WTC11 (cell line): ENCODE data around the gene B4GALT3. TPM values are rescaled to one million over a fixed set of nuclear protein-coding genes. Genes with fewer than 3 reads are reported as not detected.

Experiments used
- ATAC-seq: fragments of 200-7000 bp; cut with Tn5 transposase; 2 replicates; pipeline ENCODE4 v1.10.0; 2021; ENCODE audit warnings: mild to moderate bottlenecking, moderate library complexity
- CTCF ChIA-PET: fragments of 300-600 bp; sonication (Branson Sonifier 250); formaldehyde crosslinking; loops from one replicate; lab custom pipeline; 2021; ENCODE audit warnings: antibody characterized with exemption; lab: Charles Lee
- POLR2A ChIA-PET: fragments of 350-600 bp; sonication (Branson Sonifier 250); formaldehyde crosslinking; loops from one replicate; lab custom pipeline; 2021; ENCODE audit warnings: antibody characterized with exemption; lab: Charles Lee
- DNase-seq: peaks from one replicate; pipeline ENCODE4 v3.0.0; 2021; ENCODE audit warnings: low spot score
- H3K27ac Mint-ChIP-seq: 2 replicates; pipeline ENCODE4 v1.8.0; 2021; ENCODE audit warnings: mixed read lengths
- H3K27me3 Mint-ChIP-seq: 2 replicates; pipeline ENCODE4 v1.8.0; 2021; ENCODE audit warnings: low read depth, mild to moderate bottlenecking, moderate library complexity, mixed read lengths
- H3K36me3 Mint-ChIP-seq: 2 replicates; pipeline ENCODE4 v1.8.0; 2021; ENCODE audit warnings: mixed read lengths
- H3K4me1 Mint-ChIP-seq: 2 replicates; pipeline ENCODE4 v1.8.0; 2022; ENCODE audit warnings: mixed read lengths
- H3K4me3 Mint-ChIP-seq: 2 replicates; pipeline ENCODE4 v1.8.0; 2021; ENCODE audit warnings: mild to moderate bottlenecking, moderate library complexity, mixed read lengths
- H3K9me3 Mint-ChIP-seq: 2 replicates; pipeline ENCODE4 v1.8.0; 2021; ENCODE audit warnings: mixed read lengths
- ATF1 ChIP-seq: sonication (generic); formaldehyde crosslinking; IDR thresholded peaks from 2 replicates; pipeline ENCODE4 v1.8.1; 2023; ENCODE audit warnings: mild to moderate bottlenecking, moderate library complexity, missing genetic modification reagents
- FOXP1 ChIP-seq: sonication (generic); formaldehyde crosslinking; IDR thresholded peaks from 2 replicates; pipeline ENCODE4 v1.8.0; 2022; ENCODE audit warnings: missing genetic modification reagents, mild to moderate bottlenecking, moderate library complexity, borderline replicate concordance
- IRF2 ChIP-seq: sonication (generic); formaldehyde crosslinking; IDR thresholded peaks from 2 replicates; pipeline ENCODE4 v1.8.0; 2022; ENCODE audit warnings: low read depth, missing genetic modification reagents, borderline replicate concordance
- MXD4 ChIP-seq: fragments of 250-450 bp; sonication (Bioruptor Pico); IDR thresholded peaks from 2 replicates; pipeline ENCODE4 v1.8.0; 2021; ENCODE audit warnings: mild to moderate bottlenecking, moderate library complexity, borderline replicate concordance
- NR1H2 ChIP-seq: sonication (generic); formaldehyde crosslinking; IDR thresholded peaks from 2 replicates; pipeline ENCODE4 v1.9.0; 2021; ENCODE audit warnings: mild to moderate bottlenecking, moderate library complexity, missing genetic modification reagents
- RELA ChIP-seq: sonication (generic); formaldehyde crosslinking; IDR thresholded peaks from 2 replicates; pipeline ENCODE4 v1.8.1; 2022; ENCODE audit warnings: missing genetic modification reagents, mild to moderate bottlenecking, borderline replicate concordance
- TEAD4 ChIP-seq: sonication (generic); formaldehyde crosslinking; IDR thresholded peaks from 2 replicates; pipeline ENCODE4 v1.8.0; 2022; ENCODE audit warnings: mild to moderate bottlenecking, missing genetic modification reagents
- ZNF263 ChIP-seq: sonication (generic); formaldehyde crosslinking; IDR thresholded peaks from 2 replicates; pipeline ENCODE4 v1.8.1; 2022; ENCODE audit warnings: low read depth, mild to moderate bottlenecking, moderate library complexity, missing genetic modification reagents
- ZNF396 ChIP-seq: fragments of 250-450 bp; sonication (Bioruptor Pico); IDR thresholded peaks from 2 replicates; pipeline ENCODE4 v1.8.0; 2021; ENCODE audit warnings: mild to moderate bottlenecking, moderate library complexity, borderline replicate concordance
- ZNF423 ChIP-seq: fragments of 250-450 bp; sonication (Bioruptor Pico); IDR thresholded peaks from 2 replicates; pipeline ENCODE4 v2.1.2; 2022; ENCODE audit warnings: mild to moderate bottlenecking, moderate library complexity
- total RNA-seq: library from RNA; stranded (reverse); gene quantifications from 3 replicates; pipeline ENCODE4 v1.2.3, GENCODE V29; 2021
- TF ChIP-seq, protein P1 (sequence below): sonication (generic); formaldehyde crosslinking; IDR thresholded peaks from 2 replicates; pipeline ENCODE4 v1.8.0; 2023; ENCODE audit warnings: missing genetic modification reagents
- TF ChIP-seq, protein P2 (sequence below): sonication (generic); formaldehyde crosslinking; IDR thresholded peaks from 2 replicates; pipeline ENCODE4 v1.8.1; 2023; ENCODE audit warnings: mild to moderate bottlenecking, missing genetic modification reagents
- TF ChIP-seq, protein P3 (sequence below): sonication (generic); formaldehyde crosslinking; conservative IDR thresholded peaks from 2 replicates; pipeline ENCODE4 v1.8.1; 2022; ENCODE audit warnings: mild to moderate bottlenecking, missing genetic modification reagents
- TF ChIP-seq, protein P4 (sequence below): fragments of 250-450 bp; sonication (Bioruptor Pico); IDR thresholded peaks from 2 replicates; pipeline ENCODE4 v1.9.0; 2021; ENCODE audit warnings: mild to moderate bottlenecking
- TF ChIP-seq, protein P5 (sequence below): sonication (generic); formaldehyde crosslinking; conservative IDR thresholded peaks from 2 replicates; pipeline ENCODE4 v1.8.1; 2023; ENCODE audit warnings: mild to moderate bottlenecking, low read depth, missing genetic modification reagents, moderate library complexity
- TF ChIP-seq, protein P6 (sequence below): fragments of 250-450 bp; sonication (Bioruptor Pico); IDR thresholded peaks from 2 replicates; pipeline ENCODE4 v1.9.0; 2021; ENCODE audit warnings: moderate library complexity, mild to moderate bottlenecking, inconsistent platforms, borderline replicate concordance
- TF ChIP-seq, protein P7 (sequence below): sonication (generic); formaldehyde crosslinking; IDR thresholded peaks from 2 replicates; pipeline ENCODE4 v1.8.0; 2022; ENCODE audit warnings: mild to moderate bottlenecking, missing genetic modification reagents

The B4GALT3 gene
- total RNA-seq, 1 experiment from 2014 or later, result 40.1 TPM

DNA sequence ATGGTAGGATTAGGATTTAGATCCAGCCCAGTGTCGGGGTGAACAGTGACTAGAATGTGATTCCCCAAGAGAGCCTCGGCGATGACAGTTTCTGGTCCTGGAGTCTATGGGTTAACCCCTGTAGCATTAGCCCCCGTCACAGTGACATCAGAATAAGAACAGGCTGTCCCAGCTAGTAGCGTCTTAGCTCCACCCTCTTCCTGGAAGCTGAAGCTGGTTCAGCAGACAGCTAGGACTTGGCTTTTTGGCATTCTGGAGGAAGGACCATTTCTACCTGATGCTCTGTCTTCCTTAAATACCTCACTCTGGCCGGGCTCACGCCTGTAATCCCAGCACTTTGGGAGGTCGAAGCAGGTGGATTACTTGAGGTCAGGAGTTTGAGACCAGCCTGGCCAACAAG lies 29.9 kb upstream of the B4GALT3 start:
- H3K9me3 Mint-ChIP-seq, result no peaks in the 10 kb centered on the region
- no peak overlapping the region for H3K27ac Mint-ChIP-seq
- DNase-seq (no peak), ATAC-seq (no peak)
- H3K4me1 Mint-ChIP-seq, result peaks cover 18% of the 10 kb centered on the region
- TF ChIP-seq, protein P1, sequence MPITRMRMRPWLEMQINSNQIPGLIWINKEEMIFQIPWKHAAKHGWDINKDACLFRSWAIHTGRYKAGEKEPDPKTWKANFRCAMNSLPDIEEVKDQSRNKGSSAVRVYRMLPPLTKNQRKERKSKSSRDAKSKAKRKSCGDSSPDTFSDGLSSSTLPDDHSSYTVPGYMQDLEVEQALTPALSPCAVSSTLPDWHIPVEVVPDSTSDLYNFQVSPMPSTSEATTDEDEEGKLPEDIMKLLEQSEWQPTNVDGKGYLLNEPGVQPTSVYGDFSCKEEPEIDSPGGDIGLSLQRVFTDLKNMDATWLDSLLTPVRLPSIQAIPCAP, result no peak
- TF ChIP-seq RELA (CRISPR knock-in tag) (no peak), ZNF263 (CRISPR knock-in tag) (no peak), IRF2 (CRISPR knock-in tag) (no peak), NR1H2 (CRISPR knock-in tag) (no peak), ATF1 (CRISPR knock-in tag) (no peak), ZNF423 (CRISPR knock-in tag) (no peak), FOXP1 (CRISPR knock-in tag) (no peak), ZNF396 (CRISPR knock-in tag) (no peak), TEAD4 (CRISPR knock-in tag) (no peak), MXD4 (CRISPR knock-in tag) (no peak)
- TF ChIP-seq, protein P2, sequence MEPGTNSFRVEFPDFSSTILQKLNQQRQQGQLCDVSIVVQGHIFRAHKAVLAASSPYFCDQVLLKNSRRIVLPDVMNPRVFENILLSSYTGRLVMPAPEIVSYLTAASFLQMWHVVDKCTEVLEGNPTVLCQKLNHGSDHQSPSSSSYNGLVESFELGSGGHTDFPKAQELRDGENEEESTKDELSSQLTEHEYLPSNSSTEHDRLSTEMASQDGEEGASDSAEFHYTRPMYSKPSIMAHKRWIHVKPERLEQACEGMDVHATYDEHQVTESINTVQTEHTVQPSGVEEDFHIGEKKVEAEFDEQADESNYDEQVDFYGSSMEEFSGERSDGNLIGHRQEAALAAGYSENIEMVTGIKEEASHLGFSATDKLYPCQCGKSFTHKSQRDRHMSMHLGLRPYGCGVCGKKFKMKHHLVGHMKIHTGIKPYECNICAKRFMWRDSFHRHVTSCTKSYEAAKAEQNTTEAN (CRISPR knock-in tag), result no peak
- TF ChIP-seq, protein P3, sequence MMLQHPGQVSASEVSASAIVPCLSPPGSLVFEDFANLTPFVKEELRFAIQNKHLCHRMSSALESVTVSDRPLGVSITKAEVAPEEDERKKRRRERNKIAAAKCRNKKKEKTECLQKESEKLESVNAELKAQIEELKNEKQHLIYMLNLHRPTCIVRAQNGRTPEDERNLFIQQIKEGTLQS, result no peak
- TF ChIP-seq, protein P4, sequence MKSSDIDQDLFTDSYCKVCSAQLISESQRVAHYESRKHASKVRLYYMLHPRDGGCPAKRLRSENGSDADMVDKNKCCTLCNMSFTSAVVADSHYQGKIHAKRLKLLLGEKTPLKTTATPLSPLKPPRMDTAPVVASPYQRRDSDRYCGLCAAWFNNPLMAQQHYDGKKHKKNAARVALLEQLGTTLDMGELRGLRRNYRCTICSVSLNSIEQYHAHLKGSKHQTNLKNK (CRISPR knock-in tag), result no peak
- TF ChIP-seq, protein P5, sequence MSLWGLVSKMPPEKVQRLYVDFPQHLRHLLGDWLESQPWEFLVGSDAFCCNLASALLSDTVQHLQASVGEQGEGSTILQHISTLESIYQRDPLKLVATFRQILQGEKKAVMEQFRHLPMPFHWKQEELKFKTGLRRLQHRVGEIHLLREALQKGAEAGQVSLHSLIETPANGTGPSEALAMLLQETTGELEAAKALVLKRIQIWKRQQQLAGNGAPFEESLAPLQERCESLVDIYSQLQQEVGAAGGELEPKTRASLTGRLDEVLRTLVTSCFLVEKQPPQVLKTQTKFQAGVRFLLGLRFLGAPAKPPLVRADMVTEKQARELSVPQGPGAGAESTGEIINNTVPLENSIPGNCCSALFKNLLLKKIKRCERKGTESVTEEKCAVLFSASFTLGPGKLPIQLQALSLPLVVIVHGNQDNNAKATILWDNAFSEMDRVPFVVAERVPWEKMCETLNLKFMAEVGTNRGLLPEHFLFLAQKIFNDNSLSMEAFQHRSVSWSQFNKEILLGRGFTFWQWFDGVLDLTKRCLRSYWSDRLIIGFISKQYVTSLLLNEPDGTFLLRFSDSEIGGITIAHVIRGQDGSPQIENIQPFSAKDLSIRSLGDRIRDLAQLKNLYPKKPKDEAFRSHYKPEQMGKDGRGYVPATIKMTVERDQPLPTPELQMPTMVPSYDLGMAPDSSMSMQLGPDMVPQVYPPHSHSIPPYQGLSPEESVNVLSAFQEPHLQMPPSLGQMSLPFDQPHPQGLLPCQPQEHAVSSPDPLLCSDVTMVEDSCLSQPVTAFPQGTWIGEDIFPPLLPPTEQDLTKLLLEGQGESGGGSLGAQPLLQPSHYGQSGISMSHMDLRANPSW (CRISPR knock-in tag), result no peak
- TF ChIP-seq, protein P6, sequence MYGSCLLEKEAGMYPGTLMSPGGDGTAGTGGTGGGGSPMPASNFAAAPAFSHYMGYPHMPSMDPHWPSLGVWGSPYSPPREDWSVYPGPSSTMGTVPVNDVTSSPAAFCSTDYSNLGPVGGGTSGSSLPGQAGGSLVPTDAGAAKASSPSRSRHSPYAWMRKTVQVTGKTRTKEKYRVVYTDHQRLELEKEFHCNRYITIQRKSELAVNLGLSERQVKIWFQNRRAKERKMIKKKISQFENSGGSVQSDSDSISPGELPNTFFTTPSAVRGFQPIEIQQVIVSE (CRISPR knock-in tag), result no peak
- TF ChIP-seq, protein P7, sequence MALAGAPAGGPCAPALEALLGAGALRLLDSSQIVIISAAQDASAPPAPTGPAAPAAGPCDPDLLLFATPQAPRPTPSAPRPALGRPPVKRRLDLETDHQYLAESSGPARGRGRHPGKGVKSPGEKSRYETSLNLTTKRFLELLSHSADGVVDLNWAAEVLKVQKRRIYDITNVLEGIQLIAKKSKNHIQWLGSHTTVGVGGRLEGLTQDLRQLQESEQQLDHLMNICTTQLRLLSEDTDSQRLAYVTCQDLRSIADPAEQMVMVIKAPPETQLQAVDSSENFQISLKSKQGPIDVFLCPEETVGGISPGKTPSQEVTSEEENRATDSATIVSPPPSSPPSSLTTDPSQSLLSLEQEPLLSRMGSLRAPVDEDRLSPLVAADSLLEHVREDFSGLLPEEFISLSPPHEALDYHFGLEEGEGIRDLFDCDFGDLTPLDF, result no peak
- peaks cover 54% of the 10 kb centered on the region for H3K36me3 Mint-ChIP-seq
- H3K4me3 Mint-ChIP-seq, result no peak overlapping the region
- POLR2A ChIA-PET, result interaction anchor here (1.1 kb wide), 1 partner anchor 18 kb away, joined by 5 read pairs; the partner anchor contains the start of gene TOMM40L
- CTCF ChIA-PET, result interaction anchor here (0.7 to 1.6 kb wide), 4 partner anchors 9 to 99 kb away, joined by 3 to 5 read pairs (median 4); partner anchors contain the start of genes PCP4L1 and TOMM40L
- no peaks in the 10 kb centered on the region; the same call in 1 of the 2 replicates for H3K27me3 Mint-ChIP-seq
